ENCODE measurements around the gene ANKLE1.
A peak's percentile ranks its signal among the peaks of the same experiment; 100 is the strongest.
"Not testable (repeated sequence)": the region's sequence is repeated elsewhere in the genome, so short reads cannot be mapped to it uniquely, and the experiment has no call there.

ANKLE1 gene

DNA sequence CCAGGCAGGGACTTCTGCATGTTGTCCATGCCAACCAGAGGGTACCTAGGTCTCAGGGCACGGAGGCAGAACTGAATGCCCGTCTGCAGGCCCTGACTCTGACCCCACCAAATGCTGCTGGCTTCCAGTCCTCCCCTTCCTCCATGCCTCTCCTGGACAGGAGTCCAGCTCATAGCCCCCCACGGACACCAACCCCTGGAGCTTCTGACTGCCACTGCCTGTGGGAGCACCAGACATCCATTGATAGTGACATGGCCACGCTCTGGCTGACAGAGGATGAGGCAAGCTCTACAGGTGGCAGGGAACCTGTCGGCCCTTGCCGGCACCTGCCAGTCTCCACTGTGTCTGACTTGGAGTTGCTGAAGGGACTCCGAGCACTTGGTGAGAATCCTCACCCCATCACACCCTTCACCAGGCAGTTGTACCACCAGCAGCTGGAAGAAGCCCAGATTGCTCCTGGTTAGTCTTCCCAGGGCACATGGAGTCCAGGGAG, 1.8 kb downstream of the ANKLE1 start:
- no peak for DNase-seq (ENCODE audit: low read depth)

DNA sequence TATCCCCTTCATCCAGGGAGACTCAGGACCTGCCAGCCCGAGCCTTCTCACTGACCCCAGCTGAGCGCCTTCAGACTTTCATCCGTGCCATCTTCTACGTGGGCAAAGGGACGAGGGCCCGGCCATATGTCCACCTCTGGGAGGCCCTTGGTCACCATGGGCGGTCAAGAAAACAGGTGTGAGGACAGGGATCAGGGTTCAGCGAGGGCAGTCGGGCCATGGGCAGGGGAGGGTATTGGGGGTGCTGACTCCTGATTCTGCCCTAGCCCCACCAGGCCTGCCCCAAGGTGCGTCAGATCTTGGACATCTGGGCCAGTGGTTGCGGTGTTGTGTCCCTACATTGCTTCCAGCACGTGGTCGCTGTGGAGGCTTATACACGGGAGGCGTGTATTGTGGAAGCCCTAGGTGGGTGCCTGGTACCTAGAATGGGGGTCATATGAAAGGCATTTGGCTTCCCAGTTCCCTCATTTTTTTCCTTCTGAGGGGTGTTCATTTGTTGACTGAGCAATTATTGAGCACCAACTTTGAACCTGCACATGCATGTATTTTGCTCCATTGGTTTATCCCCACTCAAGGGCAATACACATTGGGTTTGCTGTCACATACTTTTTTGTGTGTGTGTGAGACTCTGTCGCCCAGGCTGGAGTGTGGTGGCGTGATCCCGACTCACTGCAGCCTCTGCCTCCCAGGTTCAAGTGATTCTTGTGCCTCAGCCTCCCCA, 3.9 kb downstream of the ANKLE1 start:
- DNase-seq (ENCODE audit: low read depth) = no peak

DNA sequence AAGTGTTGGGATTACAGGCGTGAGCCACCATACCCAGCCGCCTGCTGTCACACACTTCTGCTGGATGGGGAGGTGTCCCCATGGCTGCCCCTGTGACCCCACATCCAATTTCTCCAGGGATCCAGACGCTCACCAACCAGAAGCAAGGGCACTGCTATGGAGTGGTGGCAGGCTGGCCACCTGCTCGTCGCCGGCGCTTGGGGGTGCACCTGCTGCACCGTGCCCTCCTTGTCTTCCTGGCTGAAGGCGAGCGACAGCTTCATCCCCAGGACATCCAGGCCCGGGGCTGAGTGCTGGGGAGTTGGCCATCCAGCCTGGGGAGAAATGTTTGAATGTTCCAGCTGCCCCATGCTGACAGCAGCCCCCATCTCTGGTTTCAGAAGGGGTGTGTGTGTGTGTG, 4.6 kb downstream of the ANKLE1 start:
- DNase-seq (ENCODE audit: low read depth) = no peak

DNA sequence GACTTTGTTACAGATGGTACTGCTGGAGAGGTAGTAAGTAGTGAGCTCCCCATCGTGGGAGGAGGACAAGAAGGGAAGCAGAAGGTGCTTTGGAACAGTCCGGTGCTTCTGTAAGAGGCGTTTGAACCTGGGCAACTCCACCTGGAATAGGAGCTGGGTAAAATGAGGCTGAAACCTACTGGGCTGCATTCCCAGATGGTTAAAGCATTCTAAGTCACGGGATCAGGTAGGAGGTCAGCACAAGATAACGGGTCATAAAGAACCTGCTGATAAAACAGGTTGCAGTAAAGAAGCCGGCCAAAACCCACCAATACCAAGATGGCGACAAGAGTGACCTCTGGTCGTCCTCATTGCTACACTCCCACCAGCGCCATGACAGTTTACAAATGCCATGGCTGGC, 5.1 kb downstream of the ANKLE1 start:
- DNase-seq (ENCODE audit: low read depth) = no peak

DNA sequence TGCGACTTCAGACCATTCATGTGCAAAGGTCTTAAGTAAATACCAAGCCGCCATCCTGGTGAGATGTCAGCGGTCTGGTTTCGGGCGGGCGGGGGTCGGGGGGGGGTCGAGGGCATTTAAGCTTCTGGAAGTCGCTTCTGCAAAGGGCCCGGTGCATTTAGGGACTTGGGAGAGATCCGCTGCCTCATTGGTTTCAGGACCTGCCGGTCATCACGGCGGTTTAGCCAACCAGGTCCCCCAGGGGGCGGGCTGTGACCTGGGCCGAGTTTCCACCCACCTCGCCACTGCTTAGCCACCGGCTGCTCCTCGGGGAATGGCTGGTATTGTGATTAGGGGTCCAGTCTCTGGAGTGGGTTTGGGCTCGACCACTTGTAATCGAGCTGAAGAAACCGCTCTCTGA, 7.8 kb downstream of the ANKLE1 start:
- no peak for DNase-seq (ENCODE audit: low read depth)

DNA sequence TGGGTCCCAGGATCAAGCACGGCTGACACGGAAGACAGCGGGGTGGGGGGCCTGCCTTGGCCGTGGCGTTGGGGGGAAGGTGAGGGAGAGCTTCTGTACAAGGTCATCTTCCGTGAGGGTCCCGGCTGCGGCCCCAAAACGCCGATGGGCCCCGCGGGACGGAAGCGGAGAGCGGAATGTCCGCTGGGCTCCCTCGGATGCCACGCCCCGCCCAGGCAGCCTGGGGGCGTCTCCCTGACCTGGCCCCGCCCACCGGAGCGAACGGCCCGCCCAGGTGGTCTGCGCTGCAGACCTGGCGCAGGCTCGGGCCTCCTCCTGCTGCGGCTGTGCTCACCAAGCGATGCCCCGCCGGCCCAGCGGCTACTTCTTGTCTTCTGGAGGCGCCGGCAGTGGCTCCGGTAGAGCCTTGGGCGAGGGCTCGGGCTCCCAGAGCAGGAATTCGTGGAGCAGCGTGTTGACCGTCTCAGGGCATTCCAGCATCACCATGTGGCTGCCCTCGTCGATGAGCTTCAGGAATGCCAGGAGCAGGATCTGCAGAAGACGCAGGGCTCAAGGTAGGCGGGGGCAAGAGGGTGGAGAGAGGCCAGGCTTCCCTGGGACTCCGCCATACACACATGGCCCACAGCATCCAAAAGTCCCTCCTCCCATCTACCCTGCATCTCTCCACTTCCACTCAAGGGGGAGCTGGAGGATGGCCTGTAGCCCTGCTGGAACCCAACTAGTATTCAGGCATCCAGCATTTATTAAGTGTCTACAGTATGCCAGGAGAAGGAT, 10.8 kb downstream of the ANKLE1 start:
- DNase-seq (ENCODE audit: low read depth) = peak; percentile 70

DNA sequence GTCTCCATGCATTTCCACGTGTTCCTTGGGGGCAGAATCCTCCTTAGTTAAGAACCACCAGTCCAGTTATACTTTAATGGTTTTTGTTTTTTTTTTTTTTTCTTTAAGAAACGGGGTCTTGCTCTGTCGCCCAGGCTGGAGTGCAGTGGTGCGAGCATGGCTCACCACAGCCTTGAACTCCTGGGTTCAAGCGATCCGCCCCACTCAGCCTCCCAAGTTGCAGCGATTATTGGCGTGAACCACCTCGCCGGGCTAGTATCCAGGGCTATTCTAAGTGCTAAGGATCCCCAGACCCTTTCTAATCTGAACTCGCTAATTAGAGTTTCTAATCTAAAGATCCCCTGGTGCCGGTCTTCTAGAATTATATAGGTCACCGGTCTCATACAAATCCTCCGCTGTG, 11.9 kb downstream of the ANKLE1 start:
- DNase-seq (ENCODE audit: low read depth) = no peak

DNA sequence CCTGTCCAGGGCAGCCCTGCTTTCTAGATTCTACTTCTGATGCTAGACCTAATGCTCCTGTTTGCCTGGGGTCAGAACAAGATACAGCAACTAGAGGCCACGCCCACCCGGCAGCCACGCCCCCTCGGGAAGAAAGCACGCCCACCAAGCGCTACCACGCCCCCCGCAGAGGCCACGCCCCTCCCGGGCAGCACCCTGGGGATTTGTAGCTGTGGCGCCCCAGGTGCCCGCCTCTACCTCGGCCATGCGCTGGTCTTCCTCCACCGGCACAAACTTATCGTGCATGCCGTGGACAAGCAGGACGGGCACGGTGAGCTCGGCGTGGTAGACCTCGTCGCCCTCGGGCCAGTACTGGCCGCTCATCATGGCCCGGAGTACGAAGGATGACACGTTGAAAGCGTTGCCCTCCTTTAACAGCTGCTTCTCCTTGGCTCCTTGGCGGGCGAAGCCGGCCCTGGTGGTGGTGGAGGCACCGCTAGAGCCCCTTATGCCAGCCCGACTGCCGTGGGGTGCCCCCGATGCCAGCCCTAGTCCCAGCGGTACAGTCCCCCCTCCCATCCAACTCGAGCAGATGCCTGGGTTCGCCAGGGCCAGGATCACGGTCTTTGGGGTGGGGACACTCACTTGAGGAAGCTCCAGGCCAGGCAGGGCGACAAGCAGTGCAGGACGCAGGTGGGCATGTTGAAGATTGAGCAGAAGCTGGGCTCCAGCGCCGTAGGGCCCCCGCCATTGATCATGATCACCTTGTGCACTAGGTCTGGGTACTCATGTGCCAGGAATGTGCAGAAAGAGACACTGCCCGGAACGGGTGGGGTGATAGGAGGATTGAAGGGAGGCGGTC, 12.6 kb downstream of the ANKLE1 start:
- DNase-seq (ENCODE audit: low read depth) = peak; percentile 29

DNA sequence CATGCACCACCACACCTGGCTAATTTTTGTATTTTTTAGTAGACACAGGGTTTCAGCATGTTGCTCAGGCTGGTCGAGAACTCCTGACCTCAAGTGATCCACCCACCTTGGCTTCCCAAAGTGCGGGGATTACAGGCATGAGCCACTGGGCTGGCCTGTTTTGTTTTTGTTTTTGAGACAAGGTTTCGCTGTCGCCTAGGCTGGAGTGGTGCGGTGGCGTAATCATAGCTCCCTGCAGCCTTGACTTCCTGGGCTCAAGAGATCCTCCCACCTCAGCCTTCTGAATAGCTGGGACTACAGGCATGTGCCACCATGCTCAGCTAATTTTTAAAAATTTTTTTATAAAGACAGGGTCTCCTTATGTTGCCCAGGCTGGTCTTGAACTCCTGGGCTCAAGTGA, 13.8 kb downstream of the ANKLE1 start:
- not testable (repeated sequence) for DNase-seq (ENCODE audit: low read depth)

DNA sequence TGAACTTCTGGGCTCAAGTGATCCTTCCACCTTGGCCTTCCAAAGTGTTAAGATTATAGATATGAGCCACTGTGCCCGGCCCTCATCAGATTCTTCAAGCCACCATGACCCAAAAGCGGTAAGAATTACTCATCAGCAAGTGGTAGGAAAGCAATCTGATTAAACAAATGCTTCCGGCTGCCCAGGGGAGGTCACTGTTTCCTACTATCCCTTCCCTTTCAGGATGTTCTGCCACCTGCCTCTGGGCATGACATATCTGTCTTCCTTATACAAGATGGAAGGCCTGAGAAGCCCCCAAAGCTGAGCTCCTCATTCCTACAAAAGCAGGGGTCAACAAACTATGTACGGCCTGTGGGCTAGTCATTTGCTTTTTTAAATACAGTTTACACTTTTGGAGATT, 14.6 kb downstream of the ANKLE1 start:
- no peak for DNase-seq (ENCODE audit: low read depth)

DNA sequence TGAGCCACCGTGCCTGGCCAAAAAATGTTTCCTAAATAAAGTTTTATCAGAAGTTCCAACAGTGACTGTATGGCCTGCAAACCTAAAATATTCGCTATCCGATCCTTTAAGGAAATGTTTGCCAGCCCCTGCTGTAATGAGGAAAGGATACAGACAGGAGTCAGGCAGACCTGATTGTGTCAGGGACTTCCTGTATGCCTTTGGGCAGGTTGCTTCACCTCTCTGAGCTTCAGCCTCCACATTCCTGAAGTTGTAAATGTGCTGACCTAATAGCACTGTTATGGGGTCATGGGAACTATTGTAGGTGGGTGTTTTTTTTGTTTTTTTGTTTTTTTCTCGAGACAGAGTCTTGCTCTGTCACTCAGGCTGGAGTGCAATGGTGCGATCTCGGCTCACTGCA, 15.3 kb downstream of the ANKLE1 start:
- no peak for DNase-seq (ENCODE audit: low read depth)

DNA sequence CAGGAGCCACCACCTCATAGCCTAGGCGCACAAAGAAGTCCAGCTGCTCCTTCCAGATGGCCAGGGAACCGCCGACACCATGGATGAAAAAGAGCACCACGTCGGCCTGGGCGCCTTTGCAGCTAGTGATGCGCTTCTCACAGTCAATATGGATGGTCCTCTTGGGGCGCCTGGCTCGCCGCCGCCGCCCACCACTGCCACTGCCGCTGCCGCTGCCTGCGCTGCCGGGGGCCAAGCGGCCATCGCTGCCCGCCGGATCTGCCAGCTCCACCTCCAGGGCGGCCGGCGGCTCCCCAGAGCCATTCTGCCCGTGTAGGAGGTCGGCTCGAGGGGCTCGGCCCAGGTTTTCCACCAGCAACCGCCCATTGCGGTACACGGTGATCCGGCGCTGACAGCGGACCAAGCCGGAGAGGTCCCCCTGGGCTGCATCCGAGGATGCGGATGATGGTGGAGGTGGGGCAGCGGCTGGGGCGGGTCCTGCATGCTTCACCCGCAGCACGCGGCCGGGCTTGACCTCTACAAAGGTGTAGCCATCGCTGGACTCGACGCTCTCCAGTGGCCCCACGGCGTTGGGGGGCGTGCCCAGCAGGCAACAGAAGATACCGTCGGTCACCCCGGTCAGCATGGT, 19.4 kb downstream of the ANKLE1 start:
- no peak for DNase-seq (ENCODE audit: low read depth)

DNA sequence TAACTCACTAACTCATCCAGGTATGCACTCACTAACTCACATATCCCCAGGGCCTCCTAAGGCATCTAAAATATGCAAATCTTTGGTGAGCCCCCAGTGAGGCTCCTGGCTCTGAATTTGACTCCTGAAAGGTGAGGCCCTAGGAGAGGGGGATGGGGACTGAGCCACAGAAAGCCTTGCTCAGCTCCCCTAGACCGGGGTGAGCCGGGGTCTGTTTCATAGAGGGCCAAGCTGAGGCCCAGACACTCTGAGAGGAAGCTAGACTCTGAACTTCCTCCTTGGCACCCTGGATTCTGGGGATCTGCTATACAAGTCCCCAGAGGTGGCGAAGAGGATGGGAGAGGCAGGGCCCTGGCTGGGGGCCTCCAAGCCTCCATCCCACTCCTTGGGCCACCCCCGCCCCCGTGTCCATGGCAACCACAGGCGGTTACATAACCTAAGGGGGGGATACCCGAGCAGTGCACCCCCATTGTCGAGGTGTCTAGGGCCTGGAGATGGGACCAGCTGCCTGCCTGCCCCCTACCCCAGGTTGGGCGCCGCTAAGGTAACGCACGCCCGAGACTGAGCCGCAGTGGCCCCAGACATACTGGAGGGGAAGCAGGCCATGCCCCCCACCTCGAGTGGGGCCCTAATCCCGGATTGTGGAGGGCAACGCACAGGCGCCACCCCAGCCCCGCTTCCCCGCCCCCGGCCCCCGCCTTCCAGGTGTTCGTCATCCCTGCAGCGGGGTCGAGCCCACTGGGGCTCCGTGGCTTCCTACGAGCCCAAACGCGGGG, 20.9 kb downstream of the ANKLE1 start:
- no peak for DNase-seq (ENCODE audit: low read depth)

DNA sequence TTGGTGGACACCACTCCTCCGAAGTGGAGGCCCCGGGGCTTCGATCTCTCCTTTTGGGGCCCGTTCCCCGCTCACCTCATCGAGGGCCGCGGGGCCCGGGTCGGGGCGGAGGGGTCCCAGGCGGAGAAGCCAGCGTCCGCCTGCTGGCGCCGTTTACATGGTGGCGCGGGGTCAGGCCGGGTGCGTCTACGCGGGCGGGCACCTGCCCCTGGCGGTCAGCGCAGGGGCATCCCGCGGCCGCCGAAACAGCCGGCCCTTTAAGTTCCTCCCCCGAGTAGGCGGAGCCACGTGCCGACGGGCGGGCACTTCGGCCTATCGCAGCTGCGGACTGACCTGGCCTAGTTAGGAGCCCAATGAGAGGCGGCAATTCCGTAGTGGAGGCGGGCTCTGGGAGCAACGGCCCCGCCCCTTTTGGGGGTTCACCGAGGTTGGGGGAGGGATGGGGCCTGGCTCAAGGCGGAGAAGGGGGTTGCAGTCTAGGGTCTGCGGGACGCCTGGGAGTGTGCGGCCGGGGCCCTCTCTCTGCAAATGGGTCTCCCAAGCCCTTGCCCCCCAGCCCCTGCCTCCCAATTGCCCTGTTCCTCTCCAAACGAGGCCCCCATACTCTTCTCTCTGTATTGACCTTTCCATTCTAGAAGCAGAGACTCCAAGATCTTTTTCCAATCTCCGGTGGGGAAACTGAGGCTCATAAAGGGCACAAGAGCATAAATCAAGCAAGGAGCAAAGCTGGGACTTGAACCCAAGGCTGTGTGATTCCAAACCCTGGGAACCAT, 21.7 kb downstream of the ANKLE1 start, which contains the start of gene ABHD8:
Gene ABHD8 (minus strand): TSS at position 259 of the 773 bp plus-strand sequence. CDS start 1,809 bp downstream, outside the sequence.
- DNase-seq (ENCODE audit: low read depth) = peak; percentile 89

DNA sequence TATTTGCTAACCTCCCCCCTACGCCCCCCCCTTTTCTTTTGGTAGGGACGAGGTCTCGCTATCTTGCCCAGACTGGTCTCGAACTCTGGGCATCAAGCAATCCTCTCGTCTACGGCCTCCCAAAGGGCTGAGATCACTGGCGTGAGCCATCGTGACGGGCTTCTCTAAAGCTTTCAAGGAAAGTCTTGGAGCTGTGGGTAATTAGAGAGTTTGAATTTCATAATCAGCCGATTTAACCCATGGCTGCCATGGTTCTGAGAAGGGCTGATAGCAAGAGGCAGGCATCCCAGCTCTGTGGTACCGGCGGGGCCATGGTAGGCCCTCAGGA, 22.2 kb downstream of the ANKLE1 start:
- no peak for DNase-seq (ENCODE audit: low read depth)

DNA sequence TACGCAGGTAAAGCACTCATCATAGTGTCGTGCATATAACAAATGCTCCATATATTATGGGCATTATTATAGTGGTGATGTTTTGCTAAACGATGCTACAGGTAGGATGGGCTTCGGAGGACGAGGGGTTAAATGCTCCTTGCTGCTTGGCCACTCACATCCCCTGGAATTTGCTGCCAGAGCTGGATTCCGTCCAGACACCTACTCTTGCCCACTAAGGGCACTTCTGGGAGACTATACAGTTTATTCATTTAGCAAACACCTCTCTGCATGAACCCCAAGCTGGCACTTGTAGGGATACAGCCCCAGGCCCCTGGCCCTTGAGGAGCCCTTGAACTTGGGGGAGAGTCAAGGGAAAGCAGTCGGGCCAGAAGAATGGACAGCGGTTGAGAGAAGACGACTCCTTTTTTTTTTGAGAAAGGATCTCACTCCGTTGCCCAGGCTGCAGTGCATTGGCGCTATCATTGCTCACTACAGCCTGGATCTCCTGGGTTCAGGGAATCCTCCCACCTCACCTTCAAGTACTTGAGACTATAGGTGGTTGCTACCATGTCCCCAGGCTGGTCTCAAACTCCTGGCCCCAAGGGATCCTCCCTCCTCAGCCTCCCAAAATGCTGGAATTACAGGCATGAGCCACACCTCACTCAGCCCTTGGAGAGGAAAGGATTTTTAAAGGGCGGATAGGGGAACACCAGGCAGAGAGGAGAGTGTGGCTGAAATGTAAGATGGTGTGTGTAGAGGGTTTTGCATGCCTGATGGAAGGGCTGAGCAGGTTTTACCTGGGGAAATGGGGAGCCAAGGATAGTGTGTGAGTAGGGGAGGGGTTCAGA, 22.9 kb downstream of the ANKLE1 start:
- DNase-seq (ENCODE audit: low read depth) = no peak

DNA sequence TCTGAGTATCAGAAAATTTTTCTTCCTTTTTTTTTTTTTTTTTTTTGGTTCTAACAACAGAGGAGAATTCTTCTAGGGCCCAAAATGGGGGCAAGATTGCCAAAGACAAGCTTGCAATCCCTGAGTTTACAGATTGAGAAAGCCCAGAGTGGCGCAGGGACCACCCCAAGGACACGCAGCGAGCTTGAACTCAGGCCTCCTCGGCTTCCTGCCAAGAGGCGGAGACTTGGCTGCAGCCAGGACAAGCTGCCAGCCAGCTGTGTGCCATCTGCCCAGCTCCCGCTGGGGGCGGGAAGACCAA, 23.5 kb downstream of the ANKLE1 start:
- DNase-seq (ENCODE audit: low read depth) = no peak

DNA sequence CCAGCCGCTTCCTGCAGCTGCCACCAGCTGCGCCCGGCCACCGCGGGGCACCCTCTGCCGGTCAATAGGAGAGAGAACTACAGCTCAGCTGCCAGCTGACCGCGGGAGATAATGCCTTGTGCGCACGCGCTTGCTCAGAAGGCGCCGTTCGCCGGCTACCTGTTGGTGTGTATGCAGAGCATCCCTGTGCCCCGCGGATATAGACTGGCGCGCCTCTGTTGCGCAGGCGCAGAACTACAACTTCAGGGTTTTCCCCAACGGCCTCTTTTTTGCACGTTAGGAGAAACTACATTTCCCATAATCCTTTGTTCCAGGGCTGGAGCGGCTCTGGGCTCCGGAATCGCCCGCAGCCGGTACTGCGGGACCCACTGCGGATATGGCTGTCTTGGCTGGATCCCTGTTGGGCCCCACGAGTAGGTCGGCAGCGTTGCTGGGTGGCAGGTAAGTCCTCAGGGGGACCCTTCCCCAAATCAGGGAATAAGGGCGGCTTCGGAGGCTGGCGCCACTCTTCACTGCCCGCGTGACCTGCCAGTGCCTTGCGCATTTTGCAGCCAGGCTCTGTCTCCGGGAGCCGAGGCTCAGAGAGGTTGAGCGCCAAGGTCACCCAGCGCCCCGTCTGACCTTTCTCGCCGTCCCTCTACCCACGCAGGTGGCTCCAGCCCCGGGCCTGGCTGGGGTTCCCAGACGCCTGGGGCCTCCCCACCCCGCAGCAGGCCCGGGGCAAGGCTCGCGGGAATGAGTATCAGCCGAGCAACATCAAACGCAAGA, 24.0 kb downstream of the ANKLE1 start, which contains the start of gene MRPL34:
Gene MRPL34 (plus strand): TSS at position 356 of the 768 bp plus-strand sequence. CDS start 21 bp downstream, at position 377.
- DNase-seq (ENCODE audit: low read depth) = peak; percentile 91

DNA sequence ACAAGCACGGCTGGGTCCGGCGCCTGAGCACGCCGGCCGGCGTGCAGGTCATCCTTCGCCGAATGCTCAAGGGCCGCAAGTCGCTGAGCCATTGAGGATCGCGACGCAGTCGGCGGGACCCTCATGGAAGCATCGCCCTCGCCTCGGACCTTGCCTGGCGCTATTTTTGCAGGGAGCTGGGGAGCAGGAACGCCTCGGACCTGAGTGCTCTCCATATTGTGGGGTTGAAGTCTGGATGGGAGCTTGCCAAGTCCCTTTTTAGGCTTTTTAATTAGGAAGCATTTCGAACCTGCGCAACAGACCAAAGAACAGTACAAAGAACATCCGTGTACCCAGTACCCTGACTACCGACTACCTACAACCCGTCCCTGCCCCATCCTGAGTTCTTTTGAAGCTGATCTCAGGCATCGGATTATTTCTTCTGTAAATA, 24.6 kb downstream of the ANKLE1 start:
- no peak for DNase-seq (ENCODE audit: low read depth)
